ENCODE data around the gene FYN.
"Not testable (repeated sequence)": the region's sequence is repeated elsewhere in the genome, so short reads cannot be mapped to it uniquely, and the experiment has no call there.

DNA sequence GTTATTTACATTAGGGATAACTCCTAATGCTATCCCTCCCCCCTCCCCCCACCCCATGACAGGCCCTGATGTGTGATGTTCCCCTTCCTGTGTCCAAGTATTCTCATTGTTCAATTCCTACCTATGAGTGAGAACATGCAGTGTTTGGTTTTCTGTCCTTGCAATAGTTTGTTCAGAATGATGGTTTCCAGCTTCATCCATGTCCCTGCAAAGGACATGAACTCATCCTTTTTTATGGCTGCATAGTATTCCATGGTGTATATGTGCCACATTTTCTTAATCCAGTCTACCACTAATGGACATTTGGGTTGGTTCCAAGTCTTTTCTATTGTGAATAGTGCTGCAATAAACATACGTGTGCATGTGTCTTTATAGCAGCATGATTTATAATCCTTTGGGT is 238.3 kb downstream of the FYN start:
- TF ChIP-seq, protein P1, sequence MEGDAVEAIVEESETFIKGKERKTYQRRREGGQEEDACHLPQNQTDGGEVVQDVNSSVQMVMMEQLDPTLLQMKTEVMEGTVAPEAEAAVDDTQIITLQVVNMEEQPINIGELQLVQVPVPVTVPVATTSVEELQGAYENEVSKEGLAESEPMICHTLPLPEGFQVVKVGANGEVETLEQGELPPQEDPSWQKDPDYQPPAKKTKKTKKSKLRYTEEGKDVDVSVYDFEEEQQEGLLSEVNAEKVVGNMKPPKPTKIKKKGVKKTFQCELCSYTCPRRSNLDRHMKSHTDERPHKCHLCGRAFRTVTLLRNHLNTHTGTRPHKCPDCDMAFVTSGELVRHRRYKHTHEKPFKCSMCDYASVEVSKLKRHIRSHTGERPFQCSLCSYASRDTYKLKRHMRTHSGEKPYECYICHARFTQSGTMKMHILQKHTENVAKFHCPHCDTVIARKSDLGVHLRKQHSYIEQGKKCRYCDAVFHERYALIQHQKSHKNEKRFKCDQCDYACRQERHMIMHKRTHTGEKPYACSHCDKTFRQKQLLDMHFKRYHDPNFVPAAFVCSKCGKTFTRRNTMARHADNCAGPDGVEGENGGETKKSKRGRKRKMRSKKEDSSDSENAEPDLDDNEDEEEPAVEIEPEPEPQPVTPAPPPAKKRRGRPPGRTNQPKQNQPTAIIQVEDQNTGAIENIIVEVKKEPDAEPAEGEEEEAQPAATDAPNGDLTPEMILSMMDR (conservative IDR thresholded peaks at IDR 0.05; ENCODE audit: low read depth, low read length): not testable (repeated sequence)
- TF ChIP-seq EZH2 (IDR thresholded peaks at IDR 0.05; ENCODE audit: borderline replicate concordance, low read depth, low read length, poor library complexity, severe bottlenecking): not testable (repeated sequence)
